GM21619 (cell line): ENCODE data around the gene DMAC2.
A peak's percentile ranks its signal among the peaks of the same experiment; 100 is the strongest.
"Not testable (repeated sequence)": the region's sequence is repeated elsewhere in the genome, so short reads cannot be mapped to it uniquely, and the experiment has no call there.

Experiments
- ATAC-seq: cut with Tn5 transposase; IDR thresholded peaks from one replicate; pipeline ENCODE4 v1.9.1; 2021; ENCODE audit not compliant: unreplicated experiment

The DMAC2 gene

DNA sequence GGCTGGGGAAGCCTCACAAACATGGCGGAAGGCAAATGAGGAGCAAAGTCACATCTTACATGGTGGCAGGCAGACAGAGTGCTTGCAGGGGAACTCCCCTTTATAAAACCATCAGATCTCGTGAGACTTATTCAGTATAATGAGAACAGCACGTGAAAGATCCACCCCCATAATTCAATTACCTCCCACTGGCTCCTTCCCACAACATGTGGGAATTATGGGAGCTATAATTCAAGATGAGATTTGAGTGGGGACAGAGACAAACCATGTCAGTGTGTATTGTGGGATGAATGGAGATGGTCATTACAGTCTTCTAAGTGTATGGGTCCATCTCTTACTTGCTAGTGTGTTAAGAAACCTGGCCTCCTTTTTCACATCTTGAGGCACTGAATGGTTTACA lies 37.7 kb downstream of the DMAC2 start:
- no peak for ATAC-seq

DNA sequence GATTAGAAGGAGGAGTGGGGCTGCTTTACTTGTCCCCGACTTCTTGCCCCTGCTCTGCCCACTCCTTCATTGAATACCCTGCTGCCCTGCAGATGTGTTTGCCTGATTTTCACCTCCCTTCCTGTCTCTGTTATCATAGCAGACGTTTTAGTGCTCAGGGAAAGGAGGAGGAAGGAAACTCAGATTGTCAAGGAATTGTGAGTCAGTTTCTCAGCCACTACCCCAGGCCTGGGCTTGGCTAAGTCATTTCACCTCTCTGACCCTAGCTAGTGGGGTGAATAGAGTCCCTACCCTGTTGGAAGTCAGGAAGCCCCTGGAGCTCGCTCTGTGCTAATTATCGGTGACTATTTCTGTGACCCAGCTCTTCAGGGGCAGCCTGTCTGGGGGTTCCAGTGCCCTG lies 38.2 kb downstream of the DMAC2 start:
- no peak for ATAC-seq

DNA sequence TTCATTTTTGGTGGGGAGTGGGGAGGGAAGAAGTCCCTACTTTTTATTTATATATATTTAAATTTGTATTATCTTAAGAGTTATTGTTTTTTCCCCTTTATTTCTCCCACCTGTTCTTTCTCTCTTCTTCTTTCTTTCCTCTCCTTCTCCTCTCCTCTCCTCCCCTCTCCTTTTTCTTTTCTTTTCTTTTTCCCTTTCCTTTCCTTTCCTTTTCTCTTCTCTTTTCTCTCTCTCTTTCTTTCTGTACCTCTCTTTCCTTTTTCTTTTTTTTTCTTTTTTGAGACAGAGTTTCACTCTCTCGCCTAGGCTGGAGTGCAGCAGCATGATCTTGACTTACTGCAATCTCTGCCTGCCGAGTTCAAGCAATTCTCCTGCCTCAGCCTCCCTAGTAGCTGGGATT lies 40.2 kb downstream of the DMAC2 start:
- ATAC-seq = no peak

DNA sequence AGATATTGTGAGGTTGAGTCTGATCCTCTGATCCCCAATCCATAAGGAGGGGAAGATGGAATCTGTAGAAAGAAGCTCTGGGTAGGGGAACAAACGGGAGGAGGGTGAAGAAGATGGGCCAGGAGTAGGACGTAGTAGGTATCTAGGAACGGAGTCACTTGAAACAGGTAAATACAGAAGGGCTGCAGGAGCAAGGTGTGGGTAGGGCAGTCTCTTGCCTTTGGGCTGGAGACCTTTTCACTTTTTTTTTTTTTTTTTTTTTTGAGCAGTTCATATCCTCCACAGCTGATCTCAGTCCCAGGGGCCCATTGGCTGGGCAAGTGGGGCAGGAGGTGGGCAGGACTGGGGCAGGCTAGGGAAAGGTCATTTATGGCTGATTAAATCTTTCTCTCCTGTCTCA lies 40.6 kb downstream of the DMAC2 start:
- no peak for ATAC-seq

DNA sequence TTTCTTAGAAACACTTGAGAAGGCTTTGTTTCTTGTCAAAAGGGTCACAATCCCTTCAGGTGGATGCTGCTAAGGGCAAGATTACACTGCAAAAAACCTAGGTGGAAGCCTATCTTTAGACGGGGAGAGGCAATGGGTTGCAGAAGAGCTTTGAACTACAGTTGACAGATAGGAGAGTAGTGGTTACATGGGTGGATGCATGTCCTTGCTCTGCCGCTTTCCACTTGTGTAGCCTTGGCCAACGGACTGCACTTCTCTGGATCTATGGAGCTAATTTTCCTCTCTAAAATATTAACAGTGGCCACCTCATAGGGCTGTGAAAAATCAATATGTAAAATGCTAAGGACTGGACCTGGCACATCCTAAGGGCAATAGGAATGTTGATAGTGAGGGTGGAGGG lies 41.1 kb downstream of the DMAC2 start:
- ATAC-seq = no peak

DNA sequence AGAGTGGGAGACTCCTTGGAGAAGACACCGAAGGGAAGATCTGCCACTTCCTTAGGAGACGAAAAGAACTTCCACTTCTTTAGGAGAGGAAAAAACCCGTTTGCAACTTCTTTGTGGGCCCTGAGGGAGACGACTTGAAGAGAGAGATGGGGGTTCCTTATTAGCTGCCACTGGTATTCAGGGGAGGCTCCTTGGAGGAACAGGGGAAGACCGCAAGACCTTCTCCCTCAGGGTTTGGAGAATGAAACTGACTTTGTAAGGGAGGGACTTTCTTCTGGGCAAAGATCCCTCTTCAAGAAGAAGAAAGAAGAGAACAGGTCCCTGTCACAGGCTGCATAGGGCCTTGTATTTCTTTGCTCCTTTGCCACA lies 41.7 kb downstream of the DMAC2 start:
- ATAC-seq = no peak

DNA sequence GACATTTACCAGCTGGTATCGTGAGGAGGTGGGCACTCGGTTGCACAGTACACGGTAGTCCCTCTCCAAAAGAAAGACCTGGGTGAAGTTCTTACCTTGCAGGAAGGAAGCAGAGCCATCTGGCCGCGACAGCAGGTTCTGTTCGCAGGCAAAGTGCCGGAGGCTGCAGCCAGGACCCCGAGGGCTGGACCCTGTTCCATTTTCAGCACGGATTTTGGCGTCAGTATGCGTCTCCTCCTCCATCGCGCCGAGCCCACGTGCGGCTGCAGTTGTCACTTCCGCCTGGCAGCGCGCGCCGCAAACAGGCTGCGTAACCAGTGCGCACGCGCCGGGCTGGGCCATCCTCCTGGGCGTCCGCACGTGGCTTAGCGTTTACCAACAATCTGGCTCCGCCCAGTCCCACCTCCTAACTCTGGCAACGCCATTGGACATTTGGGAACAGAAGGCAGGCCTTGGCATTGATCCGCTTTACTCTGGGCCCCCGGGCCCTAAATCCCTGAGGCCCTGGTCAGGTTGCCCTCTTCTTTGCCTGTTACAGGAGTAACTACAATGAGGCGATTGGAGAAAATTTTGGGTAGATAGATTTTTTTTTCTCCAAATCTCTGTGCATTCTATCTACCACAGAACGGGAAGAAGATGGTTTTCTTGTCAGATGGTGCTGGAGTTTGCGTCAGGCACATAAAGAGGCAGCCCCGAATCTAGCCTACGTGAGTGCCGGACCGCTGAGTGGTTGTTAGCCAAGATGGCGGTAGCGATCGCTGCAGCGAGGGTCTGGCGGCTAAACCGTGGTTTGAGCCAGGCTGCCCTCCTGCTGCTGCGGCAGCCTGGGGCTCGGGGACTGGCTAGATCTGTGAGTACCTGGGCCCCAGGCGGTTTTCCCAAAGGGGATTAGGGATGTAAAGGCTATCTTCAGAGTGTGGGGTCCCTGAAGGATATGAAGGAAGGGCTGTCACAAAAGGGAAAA lies 42.3 kb downstream of the DMAC2 start, which contains the start of the genes BCKDHA and EXOSC5:
Gene BCKDHA (plus strand): TSS at position 733 of the 964 bp plus-strand sequence. CDS start 10 bp downstream, at position 743.
Gene EXOSC5 (minus strand): TSS at position 274 of the 964 bp plus-strand sequence. CDS start 31 bp downstream, at position 243.
- ATAC-seq = peak; percentile 89

DNA sequence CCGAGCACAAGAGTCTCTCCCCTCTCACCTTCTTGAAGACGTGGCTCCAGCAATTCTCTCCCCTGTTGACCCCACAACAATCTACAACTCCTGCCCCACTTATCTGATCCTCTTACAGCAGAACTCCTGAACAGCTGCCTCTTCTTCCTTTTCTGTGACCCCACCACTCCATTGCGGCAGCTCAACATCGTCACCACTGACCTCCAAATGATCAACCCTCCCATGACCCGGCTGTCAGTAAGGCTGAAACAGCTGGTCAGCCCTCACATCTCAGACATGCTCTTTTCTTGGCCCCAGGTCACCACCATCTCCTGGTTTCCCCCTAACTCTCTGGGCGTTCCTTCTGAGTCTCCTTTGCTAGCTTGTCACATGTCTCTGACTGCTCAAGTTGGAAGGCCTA lies 44.4 kb downstream of the DMAC2 start:
- no peak for ATAC-seq

DNA sequence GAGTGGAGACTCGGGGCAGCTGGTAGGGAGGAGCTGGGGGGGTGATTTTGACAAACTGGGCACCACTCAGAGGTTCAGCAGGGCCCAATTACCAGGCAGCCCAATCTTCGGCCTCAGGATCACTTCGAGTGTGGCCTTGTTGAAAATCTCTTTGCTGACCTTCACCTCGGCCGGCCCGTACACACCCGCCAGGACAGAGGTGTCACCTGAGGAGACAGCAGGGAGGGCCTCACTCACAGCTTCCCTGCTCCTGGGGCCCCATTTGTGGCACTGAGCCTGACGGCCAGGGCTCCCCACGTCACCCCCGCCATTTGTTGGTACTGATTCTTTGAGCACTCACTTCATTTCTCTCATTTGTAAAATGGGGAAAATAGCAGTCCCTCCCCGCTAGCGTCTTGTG lies 46.9 kb downstream of the DMAC2 start:
- no peak for ATAC-seq

DNA sequence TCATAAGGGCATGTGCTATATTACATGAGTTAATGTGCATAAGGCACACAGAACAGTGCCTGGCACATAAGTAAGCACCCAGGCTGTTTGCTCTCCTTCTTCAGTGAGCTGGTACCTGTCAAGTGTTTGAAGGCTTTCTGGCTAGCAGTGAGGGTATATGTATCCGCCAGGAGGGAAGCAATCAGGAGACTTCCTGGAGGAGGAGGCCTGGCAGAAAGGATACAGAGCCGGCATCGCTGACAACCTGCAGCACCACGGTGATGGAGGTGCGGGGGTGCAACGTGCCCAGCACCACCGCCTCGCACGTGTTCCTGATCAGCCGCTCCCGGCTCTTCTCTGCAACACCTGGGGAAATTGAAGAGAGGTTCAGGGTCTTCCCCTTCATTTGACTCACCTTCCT lies 48.1 kb downstream of the DMAC2 start:
- no peak for ATAC-seq

DNA sequence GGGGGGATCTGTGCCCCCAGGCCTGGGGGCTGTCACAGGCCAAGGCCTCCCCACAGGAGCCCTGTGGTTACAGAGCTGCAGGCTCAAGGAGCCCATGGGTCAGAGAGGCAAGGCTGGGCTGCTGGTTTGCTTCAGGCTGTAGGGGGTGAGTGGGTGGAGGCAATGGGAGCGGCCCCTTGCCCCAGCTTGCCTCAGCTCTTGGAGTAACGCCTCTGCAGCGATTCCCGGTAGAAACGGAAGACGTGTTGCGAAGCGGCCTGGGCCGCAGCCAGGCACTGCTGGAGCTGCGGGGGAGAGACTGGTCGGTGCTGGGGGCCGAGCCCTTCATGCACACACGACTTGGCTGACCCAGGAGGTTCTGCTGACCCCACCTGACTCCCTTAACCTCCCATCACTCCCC lies 53.3 kb downstream of the DMAC2 start:
- ATAC-seq = no peak

DNA sequence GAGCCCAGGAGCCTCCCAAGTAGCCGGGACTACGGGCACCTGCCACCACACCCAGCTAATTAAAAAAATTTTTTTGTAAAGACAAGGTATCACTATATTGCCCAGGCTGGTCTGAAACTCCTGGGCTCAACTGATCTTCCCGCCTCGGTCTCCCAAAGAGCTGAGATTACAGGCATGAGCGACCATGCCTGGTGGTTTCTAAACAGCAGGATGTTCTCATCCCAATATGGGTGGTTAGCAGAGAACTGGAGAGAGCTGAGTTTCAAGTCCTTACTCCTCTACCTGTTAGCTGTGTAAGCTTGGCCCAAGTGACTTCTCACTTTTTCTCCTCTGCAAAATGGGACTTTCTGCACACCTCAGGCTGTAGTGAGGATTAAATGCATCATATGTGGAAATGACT lies 55.4 kb downstream of the DMAC2 start:
- ATAC-seq = no peak

DNA sequence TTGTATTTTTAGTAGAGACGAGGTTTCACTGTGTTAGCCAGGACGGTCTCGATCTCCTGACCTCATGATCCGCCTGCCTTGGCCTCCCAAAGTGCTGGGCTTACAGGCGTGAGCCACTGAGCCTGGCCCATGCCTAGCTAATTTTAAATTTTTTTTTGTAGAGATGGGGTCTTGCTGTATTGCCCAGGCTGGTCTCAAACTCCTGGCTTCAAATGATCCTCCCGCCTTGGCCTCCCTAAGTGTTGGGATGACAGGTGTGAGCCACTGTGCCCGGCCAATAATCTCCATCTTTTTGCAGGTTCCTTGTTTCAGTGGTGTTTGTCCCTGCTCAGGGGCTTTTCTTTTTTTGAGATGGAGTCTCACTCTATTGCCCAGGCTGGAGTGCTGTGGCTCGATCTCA lies 58.2 kb downstream of the DMAC2 start:
- not testable (repeated sequence) for ATAC-seq
